ENCODE measurements around the gene AKR1B15.

Gene AKR1B15

DNA sequence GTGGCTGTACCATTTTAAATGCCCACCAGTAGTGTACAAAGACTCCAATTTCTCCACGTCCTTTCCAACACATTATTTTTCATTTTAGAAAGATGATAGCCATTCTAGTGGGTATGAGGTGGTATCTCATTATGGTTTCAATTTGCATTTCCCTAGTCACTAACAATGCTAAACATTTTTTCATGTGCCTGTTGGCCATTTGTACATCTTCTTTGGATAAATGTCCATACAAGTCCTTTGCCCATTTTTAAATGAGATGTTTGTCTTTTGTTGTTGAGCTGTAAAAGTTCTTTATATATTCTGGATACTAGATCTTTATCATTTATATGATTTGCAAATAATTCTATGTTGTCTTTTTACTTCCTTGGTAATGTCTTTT lies 78.9 kb downstream of the AKR1B15 start:
- in situ Hi-C loops (cut with MboI; ENCODE audit: low pct_unique_long_range_greater_than_20kb, low sequenced_read_pairs, unreplicated experiment), result no loop called here
- TF ChIP-seq, protein P1, sequence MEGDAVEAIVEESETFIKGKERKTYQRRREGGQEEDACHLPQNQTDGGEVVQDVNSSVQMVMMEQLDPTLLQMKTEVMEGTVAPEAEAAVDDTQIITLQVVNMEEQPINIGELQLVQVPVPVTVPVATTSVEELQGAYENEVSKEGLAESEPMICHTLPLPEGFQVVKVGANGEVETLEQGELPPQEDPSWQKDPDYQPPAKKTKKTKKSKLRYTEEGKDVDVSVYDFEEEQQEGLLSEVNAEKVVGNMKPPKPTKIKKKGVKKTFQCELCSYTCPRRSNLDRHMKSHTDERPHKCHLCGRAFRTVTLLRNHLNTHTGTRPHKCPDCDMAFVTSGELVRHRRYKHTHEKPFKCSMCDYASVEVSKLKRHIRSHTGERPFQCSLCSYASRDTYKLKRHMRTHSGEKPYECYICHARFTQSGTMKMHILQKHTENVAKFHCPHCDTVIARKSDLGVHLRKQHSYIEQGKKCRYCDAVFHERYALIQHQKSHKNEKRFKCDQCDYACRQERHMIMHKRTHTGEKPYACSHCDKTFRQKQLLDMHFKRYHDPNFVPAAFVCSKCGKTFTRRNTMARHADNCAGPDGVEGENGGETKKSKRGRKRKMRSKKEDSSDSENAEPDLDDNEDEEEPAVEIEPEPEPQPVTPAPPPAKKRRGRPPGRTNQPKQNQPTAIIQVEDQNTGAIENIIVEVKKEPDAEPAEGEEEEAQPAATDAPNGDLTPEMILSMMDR (IDR thresholded peaks at IDR 0.05; ENCODE audit: extremely low read depth, insufficient read depth, missing control alignments), result no peak

DNA sequence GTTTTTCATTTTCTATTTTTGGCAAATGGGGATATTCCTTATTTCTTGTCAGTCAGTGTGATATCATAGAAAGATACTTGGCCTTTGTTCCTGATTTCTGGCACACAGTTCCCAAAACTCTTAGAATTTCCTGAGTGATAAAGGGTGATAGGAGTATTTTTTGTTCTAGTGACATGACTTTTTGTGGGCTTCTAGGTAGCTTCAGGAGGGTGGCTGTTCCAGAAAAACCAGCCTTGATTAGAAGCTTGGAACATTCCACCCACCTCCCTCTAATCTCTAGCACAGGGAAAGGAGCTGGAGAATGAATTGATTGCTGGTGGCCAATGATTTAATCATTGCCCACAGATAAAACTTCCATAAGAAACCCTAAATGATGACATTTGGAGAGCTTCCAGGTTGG lies 80.5 kb downstream of the AKR1B15 start:
- TF ChIP-seq, protein P1 (IDR thresholded peaks at IDR 0.05; ENCODE audit: extremely low read depth, insufficient read depth, missing control alignments), result no peak
- in situ Hi-C loops (cut with MboI; ENCODE audit: low pct_unique_long_range_greater_than_20kb, low sequenced_read_pairs, unreplicated experiment), result no loop called here
- DNase-seq (ENCODE audit: low spot score), result no peak

More for the DNA sequence above, 78.9 kb downstream of the AKR1B15 start:
- DNase-seq (ENCODE audit: low spot score), result no peak
